ENCODE results near the gene SLC22A15. TPM values are rescaled to one million over a fixed set of nuclear protein-coding genes. Genes with fewer than 3 reads are reported as not detected.

Gene SLC22A15
- polyA plus RNA-seq, 2 of the 4 experiments (the other 2 are of a cell fraction): 0.81 to 2.5 TPM

- H3K27ac ChIP-seq: no peak overlapping the region
- WGBS (ENCODE audit: missing lambda C conversion rate): 60% methylated on average over 6 of the region's 6 CpGs
- H3K4me3 ChIP-seq: no peak overlapping the region
- no peak for TF ChIP-seq EHMT2 (IDR thresholded peaks at IDR 0.05; ENCODE audit: low read depth)
- no peak for TF ChIP-seq HOXB5 (CRISPR knock-in tag; IDR thresholded peaks at IDR 0.05)
- TF ChIP-seq EP300 (IDR thresholded peaks at IDR 0.05): no peak
- TF ChIP-seq CEBPB (IDR thresholded peaks at IDR 0.05): no peak
- 0 out of 3 replicates have a peak, but pooled peaks cover 5% of the 10 kb centered on the region for H3K4me1 ChIP-seq
- ChIA-PET CTCF (no interaction called here), POLR2A (no interaction called here)
- FAIRE-seq (no peak), DNase-seq (ENCODE audit: low read depth in 1 of 2, low spot score in 1 of 2) (no peak), ATAC-seq (no peak)
- H3K4me2 ChIP-seq: no peak overlapping the region
- H3K9me3 ChIP-seq: no peaks in the 10 kb centered on the region
Observed at GRCh38 chr1:116078699-116079223, 102.4 kb downstream of the SLC22A15 start.

DNA sequence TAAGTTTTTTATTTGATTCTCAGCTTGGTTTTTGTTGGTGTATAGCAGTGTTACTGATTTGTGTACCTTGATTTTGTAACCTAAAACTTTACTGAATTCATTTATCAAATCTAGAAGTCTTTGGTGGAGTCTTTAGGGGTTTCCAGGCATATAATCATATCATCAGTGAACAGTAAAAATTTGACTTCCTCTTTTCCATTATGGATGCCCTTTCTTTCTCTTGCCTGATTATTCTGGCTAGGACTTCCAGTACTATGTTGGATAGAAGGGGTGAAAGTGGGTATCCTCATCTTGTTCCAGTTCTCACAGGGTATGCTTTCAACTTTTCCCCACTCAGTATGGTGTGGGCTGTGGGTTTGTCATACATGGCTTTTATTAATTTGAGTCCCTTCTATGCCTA lies 111.3 kb downstream of the SLC22A15 start:
- no peak overlapping the region for H3K4me3 ChIP-seq
- no peak for FAIRE-seq
- H3K4me1 ChIP-seq: no peaks in the 10 kb centered on the region
- no peak overlapping the region for H3K4me2 ChIP-seq
- no peak for ATAC-seq
- DNase-seq (ENCODE audit: low read depth in 1 of 2, low spot score in 1 of 2): no peak
- ChIA-PET CTCF (no interaction called here), POLR2A (no interaction called here)
- peaks cover 20% of the 10 kb centered on the region; the same call in 2 of the 3 replicates for H3K9me3 ChIP-seq
- TF ChIP-seq MAZ (IDR thresholded peaks at IDR 0.05; ENCODE audit: borderline replicate concordance, low read depth, low read length): no peak
- no peak for TF ChIP-seq ESRRA (IDR thresholded peaks at IDR 0.05; ENCODE audit: borderline replicate concordance, low read length)
- no peak for TF ChIP-seq ZFP36 (IDR thresholded peaks at IDR 0.05; ENCODE audit: borderline replicate concordance, partially characterized antibody)
- H3K27ac ChIP-seq: no peak overlapping the region

- ATAC-seq (no peak), FAIRE-seq (no peak)
- CTCF ChIA-PET: no interaction called here
Observed at GRCh38 chr1:116089870-116090269, 113.6 kb downstream of the SLC22A15 start.

More at GRCh38 chr1:116089870-116090269, 113.6 kb downstream of the SLC22A15 start:
- WGBS (ENCODE audit: missing lambda C conversion rate): 6% methylated on average over 1 of the region's 1 CpG
- Histone ChIP-seq H3K4me2 (no peak overlapping the region), H3K4me3 (no peak overlapping the region), H3K9me3 (peaks cover 20% of the 10 kb centered on the region; the same call in 2 of the 3 replicates), H3K27ac (no peak overlapping the region), H3K4me1 (no peaks in the 10 kb centered on the region)
- POLR2A ChIA-PET: no interaction called here
- DNase-seq (ENCODE audit: low read depth in 1 of 2, low spot score in 1 of 2): no peak
- TF ChIP-seq RCOR1 (IDR thresholded peaks at IDR 0.05; ENCODE audit: low read depth, low read length): no peak
- TF ChIP-seq JUN (IDR thresholded peaks at IDR 0.05): no peak
- no peak for TF ChIP-seq SREBF2 (IDR thresholded peaks at IDR 0.05)
- TF ChIP-seq JUNB (IDR thresholded peaks at IDR 0.05): no peak
- TF ChIP-seq, protein P1, sequence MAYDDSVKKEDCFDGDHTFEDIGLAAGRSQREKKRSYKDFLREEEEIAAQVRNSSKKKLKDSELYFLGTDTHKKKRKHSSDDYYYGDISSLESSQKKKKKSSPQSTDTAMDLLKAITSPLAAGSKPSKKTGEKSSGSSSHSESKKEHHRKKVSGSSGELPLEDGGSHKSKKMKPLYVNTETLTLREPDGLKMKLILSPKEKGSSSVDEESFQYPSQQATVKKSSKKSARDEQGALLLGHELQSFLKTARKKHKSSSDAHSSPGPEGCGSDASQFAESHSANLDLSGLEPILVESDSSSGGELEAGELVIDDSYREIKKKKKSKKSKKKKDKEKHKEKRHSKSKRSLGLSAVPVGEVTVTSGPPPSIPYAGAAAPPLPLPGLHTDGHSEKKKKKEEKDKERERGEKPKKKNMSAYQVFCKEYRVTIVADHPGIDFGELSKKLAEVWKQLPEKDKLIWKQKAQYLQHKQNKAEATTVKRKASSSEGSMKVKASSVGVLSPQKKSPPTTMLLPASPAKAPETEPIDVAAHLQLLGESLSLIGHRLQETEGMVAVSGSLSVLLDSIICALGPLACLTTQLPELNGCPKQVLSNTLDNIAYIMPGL (CRISPR knock-in tag; IDR thresholded peaks at IDR 0.05; ENCODE audit: borderline replicate concordance): no peak
- no peak for TF ChIP-seq HOXB13 (CRISPR knock-in tag; IDR thresholded peaks at IDR 0.05; ENCODE audit: low read depth)
- TF ChIP-seq MAFK (IDR thresholded peaks at IDR 0.05; ENCODE audit: partially characterized antibody): no peak
- TF ChIP-seq, protein P2, sequence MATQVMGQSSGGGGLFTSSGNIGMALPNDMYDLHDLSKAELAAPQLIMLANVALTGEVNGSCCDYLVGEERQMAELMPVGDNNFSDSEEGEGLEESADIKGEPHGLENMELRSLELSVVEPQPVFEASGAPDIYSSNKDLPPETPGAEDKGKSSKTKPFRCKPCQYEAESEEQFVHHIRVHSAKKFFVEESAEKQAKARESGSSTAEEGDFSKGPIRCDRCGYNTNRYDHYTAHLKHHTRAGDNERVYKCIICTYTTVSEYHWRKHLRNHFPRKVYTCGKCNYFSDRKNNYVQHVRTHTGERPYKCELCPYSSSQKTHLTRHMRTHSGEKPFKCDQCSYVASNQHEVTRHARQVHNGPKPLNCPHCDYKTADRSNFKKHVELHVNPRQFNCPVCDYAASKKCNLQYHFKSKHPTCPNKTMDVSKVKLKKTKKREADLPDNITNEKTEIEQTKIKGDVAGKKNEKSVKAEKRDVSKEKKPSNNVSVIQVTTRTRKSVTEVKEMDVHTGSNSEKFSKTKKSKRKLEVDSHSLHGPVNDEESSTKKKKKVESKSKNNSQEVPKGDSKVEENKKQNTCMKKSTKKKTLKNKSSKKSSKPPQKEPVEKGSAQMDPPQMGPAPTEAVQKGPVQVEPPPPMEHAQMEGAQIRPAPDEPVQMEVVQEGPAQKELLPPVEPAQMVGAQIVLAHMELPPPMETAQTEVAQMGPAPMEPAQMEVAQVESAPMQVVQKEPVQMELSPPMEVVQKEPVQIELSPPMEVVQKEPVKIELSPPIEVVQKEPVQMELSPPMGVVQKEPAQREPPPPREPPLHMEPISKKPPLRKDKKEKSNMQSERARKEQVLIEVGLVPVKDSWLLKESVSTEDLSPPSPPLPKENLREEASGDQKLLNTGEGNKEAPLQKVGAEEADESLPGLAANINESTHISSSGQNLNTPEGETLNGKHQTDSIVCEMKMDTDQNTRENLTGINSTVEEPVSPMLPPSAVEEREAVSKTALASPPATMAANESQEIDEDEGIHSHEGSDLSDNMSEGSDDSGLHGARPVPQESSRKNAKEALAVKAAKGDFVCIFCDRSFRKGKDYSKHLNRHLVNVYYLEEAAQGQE (IDR thresholded peaks at IDR 0.05): no peak
- no peak for TF ChIP-seq RARB (CRISPR knock-in tag; IDR thresholded peaks at IDR 0.05)
- TF ChIP-seq, protein P3, sequence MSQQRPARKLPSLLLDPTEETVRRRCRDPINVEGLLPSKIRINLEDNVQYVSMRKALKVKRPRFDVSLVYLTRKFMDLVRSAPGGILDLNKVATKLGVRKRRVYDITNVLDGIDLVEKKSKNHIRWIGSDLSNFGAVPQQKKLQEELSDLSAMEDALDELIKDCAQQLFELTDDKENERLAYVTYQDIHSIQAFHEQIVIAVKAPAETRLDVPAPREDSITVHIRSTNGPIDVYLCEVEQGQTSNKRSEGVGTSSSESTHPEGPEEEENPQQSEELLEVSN (IDR thresholded peaks at IDR 0.05; ENCODE audit: borderline replicate concordance, low read depth): no peak
- TF ChIP-seq EHMT2 (IDR thresholded peaks at IDR 0.05; ENCODE audit: low read depth): no peak
- TF ChIP-seq FOXS1 (CRISPR knock-in tag; IDR thresholded peaks at IDR 0.05): no peak
- no peak for TF ChIP-seq ESRRA (IDR thresholded peaks at IDR 0.05; ENCODE audit: borderline replicate concordance, low read length)
- TF ChIP-seq SMC3 (IDR thresholded peaks at IDR 0.05): no peak

Measured in A549 (cell line).